Measurements from ENCODE around the gene C1QTNF1. TPM values are rescaled to one million over a fixed set of nuclear protein-coding genes. Genes with fewer than 3 reads are reported as not detected.

Gene C1QTNF1
- total and polyA plus RNA-seq, 2 donors (not counting 1 experiment from before 2014, with no cell fraction given): not detected

GRCh38 chr17:79087428-79088143, 63.6 kb downstream of the C1QTNF1 start:
- no peak overlapping the region for H3K4me3 ChIP-seq (ENCODE audit: control extremely low read depth in 1 of 5, extremely low read depth in 1 of 5, insufficient read depth in 1 of 5, low read depth in 2 of 5, low read length in 4 of 5)
- H3K27me3 ChIP-seq (replicated peaks in 1 of 4; ENCODE audit: control extremely low read depth in 1 of 4, control insufficient read depth in 3 of 4, insufficient read depth in 4 of 4, low read length in 3 of 4): no peaks in the 10 kb centered on the region
- Mint-ChIP-seq H3K4me1 (no peaks in the 10 kb centered on the region), H3K9me3 (ENCODE audit: insufficient read depth) (no peaks in the 10 kb centered on the region), H3K27me3 (peaks cover 4% of the 10 kb centered on the region), H3K4me3 (no peak overlapping the region), H3K27ac (no peak overlapping the region)
- WGBS (ENCODE audit: insufficient coverage): 50% methylated on average over 8 of the region's 12 CpGs
- TF ChIP-seq CTCF (IDR thresholded peaks at IDR 0.05): peak; percentile 92
- TF ChIP-seq EZH2 (IDR thresholded peaks at IDR 0.05; ENCODE audit: borderline replicate concordance, insufficient read depth, low read depth, low read length, poor library complexity, severe bottlenecking): no peak
- H3K4me2 ChIP-seq (replicated peaks; ENCODE audit: low read depth, low read length, poor library complexity, severe bottlenecking): no peak overlapping the region
- H3K79me2 ChIP-seq (ENCODE audit: control insufficient read depth, insufficient read depth, low read length): no peaks in the 10 kb centered on the region
- ChIA-PET POLR2A (interaction anchor here (1.2 to 1.5 kb wide), 2 partner anchors 304 to 313 kb away, joined by 3 to 4 read pairs; no protein-coding TSS in a partner anchor), CTCF (interaction anchor here (0.7 to 10.5 kb wide), 21 partner anchors 13 to 621 kb away, joined by 3 to 370 read pairs (median 4); partner anchors contain the start of gene ENGASE)
- DNase-seq: peak; percentile 80
- H2AFZ ChIP-seq (ENCODE audit: insufficient read depth, low read depth, low read length, poor library complexity, severe bottlenecking): no peak overlapping the region
- H3K9ac ChIP-seq (ENCODE audit: low read length): no peak overlapping the region
- peaks cover 11% of the 10 kb centered on the region for H4K20me1 ChIP-seq (ENCODE audit: control insufficient read depth, insufficient read depth, low read length, poor library complexity, severe bottlenecking)
- no peak overlapping the region for H3K27ac ChIP-seq (ENCODE audit: low read length in 2 of 2)
- H3K36me3 ChIP-seq (replicated peaks in 1 of 2; ENCODE audit: control extremely low read depth in 1 of 2, control insufficient read depth in 1 of 2, extremely low read depth in 1 of 2, insufficient read depth in 2 of 2, low read length in 1 of 2): peaks cover 0 to 37% of the 10 kb centered on the region in 2 experiments
- peak; percentile 86 for ATAC-seq (ENCODE audit: low read depth)
- no peaks in the 10 kb centered on the region for H3K4me1 ChIP-seq (ENCODE audit: control insufficient read depth in 2 of 2, insufficient read depth in 2 of 2, low read length in 2 of 2)
- intact Hi-C loops (cut with micrococcal nuclease): loop anchor here (1.0 to 5.0 kb wide), 2 partner anchors 95 to 314 kb away; no protein-coding TSS in a partner anchor
- no peaks in the 10 kb centered on the region for H3K9me3 ChIP-seq (ENCODE audit: control extremely low read depth in 1 of 3, control insufficient read depth in 2 of 3, insufficient read depth in 1 of 3, low read length in 2 of 3)

All from B cell (primary cell).